ENCODE measurements around the gene SERGEF. TPM values are rescaled to one million over a fixed set of nuclear protein-coding genes. Genes with fewer than 3 reads are reported as not detected.

The SERGEF gene
- total and polyA plus RNA-seq, 7 donors: 24.0 to 50.4 (median 30.7) TPM

DNA sequence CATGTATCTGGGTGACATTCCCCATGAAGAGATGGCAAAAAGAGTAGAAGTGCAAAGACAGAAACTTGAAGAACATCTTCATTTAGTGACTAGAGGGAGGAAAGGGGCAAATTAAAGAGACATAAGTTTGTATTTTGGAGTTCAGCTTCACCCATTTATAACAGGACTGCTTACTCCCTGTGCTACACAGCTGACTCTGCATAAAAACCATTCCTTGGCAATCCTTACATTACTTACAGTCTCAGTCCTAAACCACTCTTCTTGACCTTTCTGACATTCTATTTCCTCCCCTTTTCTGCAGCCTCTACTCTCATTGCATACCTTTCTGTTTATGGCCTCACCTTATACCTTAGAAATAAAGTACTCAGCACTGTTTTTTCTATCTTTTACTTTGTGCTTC lies 6.8 kb upstream of the SERGEF start:
- H3K9me3 ChIP-seq: no peaks in the 10 kb centered on the region
- H3K4me3 ChIP-seq: no peak overlapping the region
- DNase-seq: no peak
- intact Hi-C loops (cut with DNase I): loop anchor here (10.0 kb wide), 2 partner anchors 675 to 945 kb away; partner anchors contain the start of genes RPS13 and TMEM86A
- H3K4me1 ChIP-seq: no peaks in the 10 kb centered on the region
- no peaks in the 10 kb centered on the region for H3K36me3 ChIP-seq
- no peaks in the 10 kb centered on the region for H3K27me3 ChIP-seq
- H3K27ac ChIP-seq: no peak overlapping the region
- TF ChIP-seq EP300 (IDR thresholded peaks at IDR 0.05) (no peak), POLR2AphosphoS5 (IDR thresholded peaks at IDR 0.05) (no peak), POLR2A (IDR thresholded peaks at IDR 0.05) (no peak)
- TF ChIP-seq, protein P1, sequence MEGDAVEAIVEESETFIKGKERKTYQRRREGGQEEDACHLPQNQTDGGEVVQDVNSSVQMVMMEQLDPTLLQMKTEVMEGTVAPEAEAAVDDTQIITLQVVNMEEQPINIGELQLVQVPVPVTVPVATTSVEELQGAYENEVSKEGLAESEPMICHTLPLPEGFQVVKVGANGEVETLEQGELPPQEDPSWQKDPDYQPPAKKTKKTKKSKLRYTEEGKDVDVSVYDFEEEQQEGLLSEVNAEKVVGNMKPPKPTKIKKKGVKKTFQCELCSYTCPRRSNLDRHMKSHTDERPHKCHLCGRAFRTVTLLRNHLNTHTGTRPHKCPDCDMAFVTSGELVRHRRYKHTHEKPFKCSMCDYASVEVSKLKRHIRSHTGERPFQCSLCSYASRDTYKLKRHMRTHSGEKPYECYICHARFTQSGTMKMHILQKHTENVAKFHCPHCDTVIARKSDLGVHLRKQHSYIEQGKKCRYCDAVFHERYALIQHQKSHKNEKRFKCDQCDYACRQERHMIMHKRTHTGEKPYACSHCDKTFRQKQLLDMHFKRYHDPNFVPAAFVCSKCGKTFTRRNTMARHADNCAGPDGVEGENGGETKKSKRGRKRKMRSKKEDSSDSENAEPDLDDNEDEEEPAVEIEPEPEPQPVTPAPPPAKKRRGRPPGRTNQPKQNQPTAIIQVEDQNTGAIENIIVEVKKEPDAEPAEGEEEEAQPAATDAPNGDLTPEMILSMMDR (IDR thresholded peaks at IDR 0.05): no peak

DNA sequence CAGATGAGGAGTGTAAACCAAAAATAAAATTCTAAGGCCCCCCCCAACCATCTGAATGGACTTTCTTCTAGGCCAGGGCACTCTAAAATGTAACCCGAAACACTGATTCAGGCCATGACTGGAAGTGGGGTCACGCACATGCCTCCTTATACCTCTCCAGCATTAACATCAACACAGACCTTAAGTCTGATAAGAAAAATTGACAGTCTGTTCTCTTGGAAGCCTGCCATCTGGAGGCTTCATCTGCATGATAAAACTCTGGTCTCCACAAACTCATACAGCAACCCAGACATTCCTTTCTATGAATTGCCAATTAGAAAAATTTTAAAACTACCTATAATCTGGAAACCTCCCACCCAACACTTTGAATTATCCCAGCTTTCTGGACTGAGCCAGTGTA lies 3.9 kb upstream of the SERGEF start:
- intact Hi-C loops (cut with DNase I): loop anchor here (10.0 kb wide), 2 partner anchors 678 to 942 kb away; partner anchors contain the start of genes RPS13 and TMEM86A
- TF ChIP-seq POLR2A (IDR thresholded peaks at IDR 0.05) (no peak), EP300 (IDR thresholded peaks at IDR 0.05) (no peak), POLR2AphosphoS5 (IDR thresholded peaks at IDR 0.05) (no peak)
- TF ChIP-seq, protein P1 (IDR thresholded peaks at IDR 0.05): no peak
- H3K36me3 ChIP-seq: no peaks in the 10 kb centered on the region
- no peak for DNase-seq
- 84 to 91% methylated on average over 2 of the region's 2 CpGs for WGBS, 2 donors
- H3K27me3 ChIP-seq: no peaks in the 10 kb centered on the region
- no peak overlapping the region for H3K4me3 ChIP-seq
- H3K4me1 ChIP-seq: peaks cover 0 to 13% (median 7%) of the 10 kb centered on the region in 4 donors
- no peaks in the 10 kb centered on the region for H3K9me3 ChIP-seq
- H3K27ac ChIP-seq: no peak overlapping the region

DNA sequence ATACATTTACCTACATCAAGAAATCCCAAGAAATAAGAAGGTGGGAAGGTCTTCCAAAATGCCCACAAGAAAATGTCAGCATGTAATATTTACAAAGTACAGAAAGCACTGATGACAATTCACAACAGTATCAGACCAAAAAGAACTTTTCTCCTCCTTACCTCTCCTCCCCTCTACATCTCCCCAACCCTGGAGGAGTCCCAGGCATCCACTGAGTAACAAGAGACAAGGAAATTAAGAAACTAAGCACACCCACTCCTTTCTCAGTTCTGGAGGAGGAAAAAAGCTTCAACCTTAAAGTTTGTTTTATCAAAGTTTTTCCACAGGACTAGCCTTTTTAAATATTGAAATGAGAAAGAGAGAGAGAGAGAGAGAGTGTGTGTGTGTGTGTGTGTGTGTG lies 2.0 kb upstream of the SERGEF start:
- no peak overlapping the region for H3K27ac ChIP-seq
- H3K27me3 ChIP-seq: no peaks in the 10 kb centered on the region
- intact Hi-C loops (cut with DNase I): loop anchor here (10.0 kb wide), 2 partner anchors 680 to 940 kb away; partner anchors contain the start of genes RPS13 and TMEM86A
- TF ChIP-seq, protein P1 (IDR thresholded peaks at IDR 0.05): no peak
- TF ChIP-seq EP300 (IDR thresholded peaks at IDR 0.05): no peak
- no peak for TF ChIP-seq POLR2AphosphoS5 (IDR thresholded peaks at IDR 0.05)
- no peak for TF ChIP-seq POLR2A (IDR thresholded peaks at IDR 0.05)
- no peak for DNase-seq
- H3K36me3 ChIP-seq: no peaks in the 10 kb centered on the region
- H3K4me3 ChIP-seq: no peak overlapping the region
- H3K4me1 ChIP-seq: peaks cover 0 to 16% (median 9%) of the 10 kb centered on the region in 4 donors
- no peaks in the 10 kb centered on the region for H3K9me3 ChIP-seq

DNA sequence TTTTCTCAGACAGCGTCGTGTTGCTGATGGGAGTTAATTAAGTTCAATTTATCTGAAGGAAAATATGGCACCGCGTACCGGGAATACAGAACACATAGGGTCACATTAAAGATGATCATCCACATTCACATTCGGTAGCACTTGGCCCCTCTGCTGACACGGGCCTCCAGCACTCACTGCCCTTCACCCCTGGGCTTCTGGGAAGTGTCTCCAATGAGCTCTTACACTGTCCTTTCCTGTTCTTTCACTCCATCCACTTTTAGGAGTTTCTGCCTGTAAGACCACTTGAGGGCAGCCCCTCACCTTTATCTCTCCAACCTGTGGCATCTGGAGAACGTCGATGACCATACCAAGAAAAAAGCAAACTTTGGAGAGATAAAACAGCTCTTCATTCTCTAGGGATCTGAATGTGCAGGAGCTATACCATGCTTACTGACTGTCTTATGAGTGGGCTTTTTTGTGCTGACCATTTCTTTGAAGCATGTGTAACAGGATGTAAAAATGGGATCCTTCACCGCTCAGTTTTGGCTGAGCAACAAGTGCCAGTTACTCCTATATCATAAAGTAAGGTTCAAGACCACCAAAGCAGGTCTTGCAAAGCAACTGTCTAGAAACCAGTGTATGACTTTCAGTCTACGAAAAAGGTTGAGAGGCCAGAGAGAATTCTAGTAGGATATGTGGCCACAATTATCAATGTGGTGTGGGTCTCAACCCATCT lies 1.1 kb upstream of the SERGEF start:
- WGBS, 2 donors: 20% methylated on average over 11 of the region's 11 CpGs
- Histone ChIP-seq H3K27ac (peak overlapping the region; percentile 84 to 89 (median 86)), H3K4me3 (peak overlapping the region; percentile 60 to 91 (median 76)), H3K4me1 (peaks cover 0 to 16% (median 9%) of the 10 kb centered on the region in 4 donors), H3K9me3 (no peaks in the 10 kb centered on the region), H3K36me3 (no peaks in the 10 kb centered on the region), H3K27me3 (no peaks in the 10 kb centered on the region)
- no peak for DNase-seq
- intact Hi-C loops (cut with DNase I): loop anchor here (2.0 to 10.0 kb wide), 3 partner anchors 93 to 939 kb away; partner anchors contain the start of genes RPS13, SAAL1 and TMEM86A
- no peak for TF ChIP-seq POLR2AphosphoS5 (IDR thresholded peaks at IDR 0.05)
- no peak for TF ChIP-seq EP300 (IDR thresholded peaks at IDR 0.05)
- TF ChIP-seq, protein P1 (IDR thresholded peaks at IDR 0.05): no peak
- no peak for TF ChIP-seq POLR2A (IDR thresholded peaks at IDR 0.05)
